Medulla oblongata (tissue), 1 donor: Measurements from ENCODE around the gene CCDC102B.

ENCODE experiments used
- DNase-seq: peaks from one replicate; pipeline ENCODE4 v3.0.0-alpha.2; 2015; ENCODE audit errors: extremely low spot score

CCDC102B gene

GRCh38 chr18:69082499-69082898 lies 284.6 kb downstream of the CCDC102B start:
- no peak for DNase-seq

GRCh38 chr18:69085951-69086350 lies 288.1 kb downstream of the CCDC102B start:
- DNase-seq, result no peak

- DNase-seq, result no peak
Observed at GRCh38 chr18:69088973-69089372, 291.1 kb downstream of the CCDC102B start.

- DNase-seq, result no peak
Observed at GRCh38 chr18:69097349-69097748, 299.5 kb downstream of the CCDC102B start.

GRCh38 chr18:69102959-69103358 lies 305.1 kb downstream of the CCDC102B start:
- no peak for DNase-seq
